Peyer's patch (tissue), 4 donors: Measurements from ENCODE around the gene TGFB1I1. TPM values are rescaled to one million over a fixed set of nuclear protein-coding genes. Genes with fewer than 3 reads are reported as not detected.

Experiments used
- DNase-seq, 3 donors: peaks; one replicate each; pipeline ENCODE4 v3.0.0-alpha.2; 2017 to 2019
- H3K27ac ChIP-seq, 4 donors: fragments of 200-600 bp; sonication (generic); one replicate each; pipeline ENCODE4 v1.5.1; 2016 to 2019
- H3K27me3 ChIP-seq, 2 donors: fragments of 200-600 bp; sonication (generic); one replicate each; pipeline ENCODE4 v1.5.1; 2019
- H3K36me3 ChIP-seq, 3 donors: fragments of 200-600 bp; sonication (generic); one replicate each; pipeline ENCODE4 v1.5.1; 2016 to 2019
- H3K4me1 ChIP-seq, 4 donors: fragments of 200-600 bp; sonication (generic); one replicate each; pipeline ENCODE4 v1.5.1; 2016 to 2019
- H3K4me3 ChIP-seq, 4 donors: fragments of 200-600 bp; sonication (generic); 1 replicate in 3 of 4; 2 replicates in 1 of 4; pipeline ENCODE4 v1.5.1; 2016 to 2019; ENCODE audit warnings: mild to moderate bottlenecking in 1 of 4
- H3K9me3 ChIP-seq, 4 donors: fragments of 200-600 bp; sonication (generic); one replicate each; pipeline ENCODE4 v1.5.1; 2016 to 2019; ENCODE audit warnings: mild to moderate bottlenecking in 1 of 4
- CTCF ChIP-seq, 6 experiments: fragments of 450-650 bp in 4 of 6; fragments of 200-600 bp in 2 of 6; sonication (generic) in 1 of 6; IDR thresholded peaks; one replicate each; pipeline ENCODE4 v1.5.1; 2017 to 2019; ENCODE audit warnings: antibody characterized with exemption in 6 of 6, mild to moderate bottlenecking in 3 of 6, moderate library complexity in 1 of 6
- POLR2A ChIP-seq, 2 donors: fragments of 450-650 bp; IDR thresholded peaks; one replicate each; pipeline ENCODE4 v1.5.1; 2017; ENCODE audit warnings: antibody characterized with exemption in 2 of 2, mild to moderate bottlenecking in 2 of 2, moderate library complexity in 2 of 2
- total RNA-seq, 4 donors: library from RNA; depleted of rRNA; stranded (reverse); fragments of >200 nt; gene quantifications; one replicate each; pipeline ENCODE4 v1.1.0, GENCODE V29; 2016

TGFB1I1 gene
- total RNA-seq, 4 donors from 2014 or later, result 6.0 to 45.4 (median 18.2) TPM

DNA sequence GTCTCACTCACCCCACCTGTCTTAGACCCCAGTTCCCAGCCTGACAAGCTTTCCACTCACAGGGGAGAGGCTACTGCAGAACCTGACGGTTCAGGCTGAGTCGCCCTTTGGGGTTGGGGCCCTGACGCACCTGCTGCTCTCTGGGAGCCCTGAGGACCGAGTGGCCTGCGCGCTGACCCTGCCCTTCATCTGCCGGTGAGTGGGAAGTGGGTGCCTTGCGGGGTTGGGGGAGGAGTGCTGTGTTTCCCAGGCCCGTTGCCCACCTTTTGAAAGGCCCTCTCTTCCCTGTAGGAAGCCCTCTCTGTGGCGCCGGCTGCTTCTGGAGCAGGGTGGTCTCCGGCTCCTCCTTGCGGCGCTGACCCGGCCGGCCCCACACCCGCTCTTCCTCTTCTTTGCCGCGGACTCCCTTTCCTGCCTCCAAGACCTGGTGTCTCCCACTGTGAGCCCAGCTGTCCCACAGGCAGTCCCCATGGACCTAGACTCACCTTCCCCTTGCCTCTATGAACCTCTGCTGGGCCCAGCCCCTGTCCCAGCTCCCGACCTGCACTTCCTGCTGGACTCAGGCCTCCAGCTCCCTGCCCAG lies 6.1 kb upstream of the TGFB1I1 start:
- Histone ChIP-seq H3K4me1 (peaks cover 0 to 9% (median 1%) of the 10 kb centered on the region in 4 donors), H3K4me3 (no peak overlapping the region), H3K27ac (no peak overlapping the region), H3K9me3 (no peaks in the 10 kb centered on the region), H3K27me3 (no peaks in the 10 kb centered on the region), H3K36me3 (peaks cover 0 to 43% (median 0%) of the 10 kb centered on the region in 3 donors)
- no peak for TF ChIP-seq CTCF (IDR thresholded peaks at IDR 0.05)
- TF ChIP-seq POLR2A (IDR thresholded peaks at IDR 0.05), result no peak
- no peak for DNase-seq

DNA sequence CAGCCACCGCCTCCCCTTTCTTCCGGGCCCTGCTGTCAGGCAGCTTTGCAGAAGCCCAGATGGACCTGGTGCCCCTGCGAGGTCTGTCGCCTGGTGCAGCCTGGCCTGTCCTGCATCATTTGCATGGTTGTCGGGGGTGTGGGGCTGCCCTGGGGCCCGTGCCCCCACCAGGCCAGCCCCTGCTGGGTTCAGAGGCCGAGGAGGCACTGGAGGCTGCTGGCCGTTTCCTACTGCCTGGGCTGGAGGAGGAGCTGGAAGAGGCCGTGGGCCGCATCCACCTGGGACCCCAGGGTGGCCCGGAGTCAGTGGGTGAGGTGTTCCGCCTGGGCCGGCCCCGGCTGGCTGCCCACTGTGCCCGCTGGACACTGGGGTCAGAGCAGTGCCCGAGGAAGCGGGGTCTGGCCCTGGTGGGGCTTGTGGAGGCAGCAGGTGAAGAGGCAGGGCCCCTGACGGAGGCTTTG lies 5.5 kb upstream of the TGFB1I1 start:
- peaks cover 0 to 9% (median 2%) of the 10 kb centered on the region in 4 donors for H3K4me1 ChIP-seq
- no peak for DNase-seq
- TF ChIP-seq CTCF (IDR thresholded peaks at IDR 0.05) (no peak), POLR2A (IDR thresholded peaks at IDR 0.05) (no peak)
- no peak overlapping the region for H3K4me3 ChIP-seq
- peak overlapping the region in 1 of 4 donors; percentile 20 for H3K27ac ChIP-seq
- H3K27me3 ChIP-seq, result no peaks in the 10 kb centered on the region
- H3K36me3 ChIP-seq, result peaks cover 0 to 43% (median 0%) of the 10 kb centered on the region in 3 donors
- H3K9me3 ChIP-seq, result no peaks in the 10 kb centered on the region

DNA sequence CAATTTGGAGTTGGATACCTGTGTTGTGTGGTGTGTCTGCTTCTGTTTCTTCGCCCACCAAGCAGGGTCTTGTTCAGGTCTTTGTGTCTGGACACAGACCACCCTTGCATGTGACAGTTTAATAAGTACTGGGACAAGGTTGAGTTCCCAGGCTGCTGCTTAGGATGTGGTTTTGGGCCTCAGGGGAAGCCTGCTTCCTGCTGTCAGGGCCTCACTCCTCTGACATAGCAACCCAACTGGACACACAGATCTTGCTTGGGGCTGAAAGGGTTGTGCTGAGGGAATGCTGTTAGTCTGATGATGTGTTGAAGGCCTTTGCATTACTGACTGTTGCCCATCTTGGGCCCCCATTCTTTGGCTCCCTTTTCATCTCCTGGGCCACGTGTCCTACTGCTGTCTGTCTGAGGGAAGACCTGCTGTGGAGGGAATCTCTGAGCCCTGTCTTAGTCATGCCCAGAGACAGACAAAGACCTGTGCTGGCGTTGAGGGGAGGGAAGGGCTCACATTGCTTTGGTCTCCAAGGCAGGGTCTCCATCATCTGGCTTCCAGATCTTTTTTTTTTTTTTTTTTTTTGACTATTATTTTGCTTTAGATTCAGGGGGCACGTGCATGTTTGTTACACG lies 4.7 kb upstream of the TGFB1I1 start:
- Histone ChIP-seq H3K9me3 (no peaks in the 10 kb centered on the region), H3K4me3 (no peak overlapping the region), H3K4me1 (peaks cover 0 to 15% (median 8%) of the 10 kb centered on the region in 4 donors), H3K36me3 (peaks cover 0 to 38% (median 0%) of the 10 kb centered on the region in 3 donors), H3K27me3 (no peaks in the 10 kb centered on the region), H3K27ac (peak overlapping the region in 1 of 4 donors; percentile 20)
- TF ChIP-seq POLR2A (IDR thresholded peaks at IDR 0.05), result no peak
- TF ChIP-seq CTCF (IDR thresholded peaks at IDR 0.05), result no peak
- peak in 1 of 3 donors; percentile 52 for DNase-seq

DNA sequence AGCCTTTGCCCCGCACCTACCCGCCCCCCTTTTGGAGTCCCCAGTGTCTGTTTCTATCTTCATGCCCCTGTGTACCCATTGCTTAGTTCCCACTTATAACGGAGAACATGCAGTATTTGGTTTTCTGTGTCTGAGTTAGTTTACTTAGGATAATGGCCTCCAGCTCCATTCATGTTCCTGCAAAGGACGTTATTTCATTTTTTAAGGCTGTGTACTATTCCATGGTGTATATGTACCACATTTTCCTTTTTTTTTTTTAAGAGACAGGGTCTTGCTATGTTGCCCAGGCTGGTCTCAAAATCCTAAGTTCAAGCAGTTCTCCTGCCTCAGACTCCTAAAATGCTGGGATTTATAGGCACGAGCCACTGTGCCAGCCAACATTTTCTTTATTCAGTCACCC lies 4.1 kb upstream of the TGFB1I1 start:
- peaks cover 0 to 32% (median 0%) of the 10 kb centered on the region in 3 donors for H3K36me3 ChIP-seq
- no peak for TF ChIP-seq CTCF (IDR thresholded peaks at IDR 0.05)
- TF ChIP-seq POLR2A (IDR thresholded peaks at IDR 0.05), result no peak
- no peaks in the 10 kb centered on the region for H3K27me3 ChIP-seq
- no peak overlapping the region for H3K27ac ChIP-seq
- no peak for DNase-seq
- H3K4me1 ChIP-seq, result peaks cover 0 to 16% (median 9%) of the 10 kb centered on the region in 4 donors
- H3K4me3 ChIP-seq, result no peak overlapping the region
- H3K9me3 ChIP-seq, result no peaks in the 10 kb centered on the region

GRCh38 chr16:31470615-31471014 lies 1.3 kb upstream of the TGFB1I1 start:
- H3K4me3 ChIP-seq, result no peak overlapping the region
- TF ChIP-seq CTCF (IDR thresholded peaks at IDR 0.05) (no peak), POLR2A (IDR thresholded peaks at IDR 0.05) (no peak)
- peaks cover 0 to 14% (median 0%) of the 10 kb centered on the region in 3 donors for H3K36me3 ChIP-seq
- no peaks in the 10 kb centered on the region for H3K27me3 ChIP-seq
- H3K9me3 ChIP-seq, result no peaks in the 10 kb centered on the region
- DNase-seq, result no peak
- peak overlapping the region in 2 of 4 donors; percentile 83 to 89 for H3K27ac ChIP-seq
- H3K4me1 ChIP-seq, result peaks cover 0 to 37% (median 11%) of the 10 kb centered on the region in 4 donors
